ENCODE measurements around the gene TRRAP. TPM values are rescaled to one million over a fixed set of nuclear protein-coding genes. Genes with fewer than 3 reads are reported as not detected.

Gene TRRAP
- total RNA-seq, 4 donors from 2014 or later: 46.4 to 69.4 (median 53.0) TPM

DNA sequence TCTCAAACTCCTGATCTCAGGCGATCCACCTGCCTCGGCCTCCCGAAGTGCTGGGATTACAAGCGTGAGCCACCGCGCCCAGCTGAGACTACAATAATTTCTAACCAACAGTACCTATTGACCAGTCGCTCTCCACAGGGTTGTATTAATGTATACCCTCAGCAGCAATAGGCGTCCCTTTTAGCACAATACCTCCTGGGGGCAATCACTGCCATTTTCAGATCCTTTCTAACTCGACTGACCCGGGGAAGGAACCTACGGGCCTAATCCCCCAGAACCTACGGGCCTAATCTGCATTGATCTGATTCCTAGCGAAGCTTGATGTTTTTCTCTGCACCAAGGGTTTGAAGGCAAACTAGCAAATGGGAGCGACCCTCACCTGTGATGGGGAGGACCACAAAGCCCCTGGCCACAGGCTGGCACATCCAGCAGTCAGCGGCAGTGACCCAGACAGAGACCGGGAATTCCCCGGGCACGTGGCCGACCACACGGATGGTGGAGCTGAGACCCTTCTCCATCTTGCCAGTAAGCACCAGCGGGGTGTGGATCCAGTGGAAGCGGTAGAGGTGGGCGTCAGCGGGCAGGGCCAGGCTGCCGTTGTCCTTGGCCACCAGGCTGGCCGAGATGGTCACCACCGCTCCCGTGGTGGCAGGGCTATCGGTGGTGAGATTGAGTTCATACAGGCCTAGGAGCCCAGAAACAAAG is 15.5 kb upstream of the TRRAP start:
- intact Hi-C loops (cut with DNase I; ENCODE audit: low total_unique reads): no loop called here
- 94% methylated on average over 22 to 29 of the region's 29 CpGs for WGBS, 2 donors
- no peak overlapping the region for H3K4me3 ChIP-seq (ENCODE audit: low read depth, poor library complexity, severe bottlenecking)
- DNase-seq (ENCODE audit: low spot score in 2 of 2): no peak
- no peak for TF ChIP-seq POLR2A (IDR thresholded peaks at IDR 0.05)
- TF ChIP-seq, protein P1, sequence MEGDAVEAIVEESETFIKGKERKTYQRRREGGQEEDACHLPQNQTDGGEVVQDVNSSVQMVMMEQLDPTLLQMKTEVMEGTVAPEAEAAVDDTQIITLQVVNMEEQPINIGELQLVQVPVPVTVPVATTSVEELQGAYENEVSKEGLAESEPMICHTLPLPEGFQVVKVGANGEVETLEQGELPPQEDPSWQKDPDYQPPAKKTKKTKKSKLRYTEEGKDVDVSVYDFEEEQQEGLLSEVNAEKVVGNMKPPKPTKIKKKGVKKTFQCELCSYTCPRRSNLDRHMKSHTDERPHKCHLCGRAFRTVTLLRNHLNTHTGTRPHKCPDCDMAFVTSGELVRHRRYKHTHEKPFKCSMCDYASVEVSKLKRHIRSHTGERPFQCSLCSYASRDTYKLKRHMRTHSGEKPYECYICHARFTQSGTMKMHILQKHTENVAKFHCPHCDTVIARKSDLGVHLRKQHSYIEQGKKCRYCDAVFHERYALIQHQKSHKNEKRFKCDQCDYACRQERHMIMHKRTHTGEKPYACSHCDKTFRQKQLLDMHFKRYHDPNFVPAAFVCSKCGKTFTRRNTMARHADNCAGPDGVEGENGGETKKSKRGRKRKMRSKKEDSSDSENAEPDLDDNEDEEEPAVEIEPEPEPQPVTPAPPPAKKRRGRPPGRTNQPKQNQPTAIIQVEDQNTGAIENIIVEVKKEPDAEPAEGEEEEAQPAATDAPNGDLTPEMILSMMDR (IDR thresholded peaks at IDR 0.05): no peak

DNA sequence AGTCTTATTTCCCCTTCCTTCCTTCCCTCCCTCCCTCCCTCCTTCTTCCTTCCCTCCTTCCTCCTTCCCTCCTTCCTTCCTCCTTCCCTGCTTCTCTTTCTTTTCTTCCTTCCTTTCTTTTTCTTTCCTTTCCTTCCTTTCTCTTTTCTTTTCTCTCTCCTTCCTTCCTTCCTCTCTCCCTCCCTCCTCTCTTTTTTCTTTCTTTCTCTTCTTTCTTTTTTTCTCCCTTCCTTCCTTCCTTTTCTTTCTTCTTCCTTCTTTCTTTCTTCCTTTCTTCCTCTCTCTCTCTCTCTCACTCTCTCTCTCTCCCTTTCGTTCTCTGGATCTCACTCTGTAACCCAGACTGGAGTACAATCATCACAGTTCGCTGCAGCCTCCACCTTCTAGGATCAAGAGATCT is 14.7 kb upstream of the TRRAP start:
- TF ChIP-seq, protein P1 (IDR thresholded peaks at IDR 0.05): no peak
- no peak for TF ChIP-seq POLR2A (IDR thresholded peaks at IDR 0.05)
- WGBS, 2 donors: 68 to 95% methylated on average over 2 of the region's 2 CpGs
- intact Hi-C loops (cut with DNase I; ENCODE audit: low total_unique reads): no loop called here
- no peak overlapping the region for H3K4me3 ChIP-seq (ENCODE audit: low read depth, poor library complexity, severe bottlenecking)
- DNase-seq (ENCODE audit: low spot score in 2 of 2): no peak

DNA sequence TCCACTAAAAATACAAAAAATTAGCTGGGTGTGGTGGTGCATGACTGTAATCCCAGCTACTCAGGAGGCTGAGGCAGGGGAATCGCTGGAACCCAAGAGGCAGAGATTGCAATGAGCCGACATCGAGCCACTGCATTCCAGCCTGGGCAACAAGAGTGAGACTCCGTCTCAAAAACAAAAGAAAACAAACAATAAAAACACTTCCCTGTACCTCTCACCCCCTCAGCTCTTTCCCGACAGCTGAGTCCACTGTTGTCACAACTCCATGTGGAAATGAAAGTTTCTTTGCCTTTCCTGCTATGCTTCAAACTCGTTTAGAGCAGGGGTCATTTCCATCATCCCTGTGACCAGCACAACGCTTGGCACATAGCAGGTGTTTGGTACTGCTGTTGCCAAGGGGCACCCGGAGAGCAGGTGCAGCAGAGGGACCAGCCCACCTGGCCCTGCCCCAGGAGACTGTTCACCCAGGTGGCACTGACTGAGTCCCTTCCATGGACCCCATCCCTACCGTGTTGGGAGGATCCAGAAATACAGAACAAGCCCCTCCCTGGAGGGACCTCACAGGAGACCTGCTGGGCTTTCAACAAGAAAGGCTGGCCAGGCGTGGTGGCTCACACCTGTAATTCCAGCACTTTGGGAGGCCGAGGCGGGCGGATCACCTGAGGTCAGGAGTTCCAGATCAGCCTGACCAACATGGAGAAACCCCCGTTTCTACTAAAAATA is 13.4 kb upstream of the TRRAP start:
- no peak for TF ChIP-seq POLR2A (IDR thresholded peaks at IDR 0.05)
- TF ChIP-seq, protein P1 (IDR thresholded peaks at IDR 0.05): no peak
- 66 to 71% methylated on average over 14 of the region's 14 CpGs for WGBS, 2 donors
- H3K4me3 ChIP-seq (ENCODE audit: low read depth, poor library complexity, severe bottlenecking): no peak overlapping the region
- no peak for DNase-seq (ENCODE audit: low spot score in 2 of 2)
- intact Hi-C loops (cut with DNase I; ENCODE audit: low total_unique reads): no loop called here

DNA sequence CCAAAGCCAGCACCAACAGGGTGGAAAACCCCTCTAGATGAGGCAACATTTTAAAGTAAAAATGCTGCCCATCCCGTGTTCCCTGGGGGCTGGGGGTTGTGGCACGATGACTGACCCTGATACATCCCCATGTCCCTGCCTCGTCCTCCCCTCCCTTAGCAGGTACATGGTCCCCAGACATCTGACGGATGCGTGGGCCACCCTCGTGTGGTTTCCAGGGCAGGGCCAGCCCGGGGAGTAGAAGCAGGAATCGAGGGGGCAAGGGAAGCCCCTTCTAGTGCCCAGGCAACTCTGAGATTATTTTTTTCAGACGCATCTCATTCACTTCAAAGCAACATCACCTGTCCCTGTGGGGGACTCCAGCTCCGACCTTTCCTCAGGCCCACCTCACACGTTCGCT is 12.0 kb upstream of the TRRAP start:
- H3K4me3 ChIP-seq (ENCODE audit: low read depth, poor library complexity, severe bottlenecking): no peak overlapping the region
- intact Hi-C loops (cut with DNase I; ENCODE audit: low total_unique reads): no loop called here
- 88% methylated on average over 12 of the region's 12 CpGs for WGBS, 2 donors
- TF ChIP-seq POLR2A (IDR thresholded peaks at IDR 0.05): no peak
- TF ChIP-seq, protein P1 (IDR thresholded peaks at IDR 0.05): no peak
- no peak for DNase-seq (ENCODE audit: low spot score in 2 of 2)

DNA sequence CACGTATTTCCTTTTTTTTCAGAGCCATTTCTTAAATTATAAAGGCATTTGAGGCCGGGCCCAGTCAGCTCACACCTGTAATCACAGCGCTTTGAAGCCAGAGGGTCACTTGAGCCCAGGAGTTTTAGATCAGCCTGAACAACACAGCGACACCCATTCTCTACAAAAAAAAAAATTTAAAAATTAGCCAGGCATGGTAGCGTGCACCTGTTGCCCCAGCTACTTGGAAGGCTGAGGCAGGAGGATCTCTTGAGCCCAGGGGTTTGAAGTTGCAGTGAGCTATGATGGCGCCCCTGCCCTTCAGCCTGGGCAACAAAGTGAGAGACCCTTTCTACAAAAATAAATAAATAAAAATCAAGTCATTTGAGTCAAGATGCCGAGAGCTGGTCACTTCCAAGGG is 11.6 kb upstream of the TRRAP start:
- TF ChIP-seq POLR2A (IDR thresholded peaks at IDR 0.05): no peak
- TF ChIP-seq, protein P1 (IDR thresholded peaks at IDR 0.05): no peak
- intact Hi-C loops (cut with DNase I; ENCODE audit: low total_unique reads): no loop called here
- DNase-seq (ENCODE audit: low spot score in 2 of 2): no peak
- H3K4me3 ChIP-seq (ENCODE audit: low read depth, poor library complexity, severe bottlenecking): no peak overlapping the region
- 85 to 88% methylated on average over 7 of the region's 7 CpGs for WGBS, 2 donors
